Chondrocyte (in vitro differentiated cells): ENCODE data around the gene GAPT. TPM values are rescaled to one million over a fixed set of nuclear protein-coding genes. Genes with fewer than 3 reads are reported as not detected.

Experiments
- DNase-seq: peaks from one replicate; pipeline ENCODE4 v3.0.0; 2021; ENCODE audit warnings: mixed read lengths, low spot score
- H3K27ac Mint-ChIP-seq: one replicate; pipeline ENCODE4 v1.8.0; 2021; ENCODE audit warnings: mild to moderate bottlenecking, moderate library complexity, mixed read lengths; ENCODE audit not compliant: unreplicated experiment
- H3K27me3 Mint-ChIP-seq: 2 replicates; pipeline ENCODE4 v1.8.0; 2021; ENCODE audit warnings: low read depth, mixed read lengths
- H3K36me3 Mint-ChIP-seq: 2 replicates; pipeline ENCODE4 v1.8.0; 2021; ENCODE audit warnings: low read depth, mixed read lengths
- H3K4me1 Mint-ChIP-seq: 2 replicates; pipeline ENCODE4 v1.8.0; 2021; ENCODE audit warnings: low read depth, mild to moderate bottlenecking, mixed read lengths
- H3K4me3 Mint-ChIP-seq: one replicate; pipeline ENCODE4 v1.8.0; 2021; ENCODE audit warnings: mild to moderate bottlenecking, moderate library complexity, mixed read lengths; ENCODE audit not compliant: unreplicated experiment
- H3K9me3 Mint-ChIP-seq: 2 replicates; pipeline ENCODE4 v1.8.0; 2021; ENCODE audit warnings: low read depth, mixed read lengths
- CTCF ChIP-seq: fragments of 200-600 bp; sonication (generic); IDR thresholded peaks from 2 replicates; pipeline ENCODE4 v1.5.0; 2021; ENCODE audit warnings: antibody characterized with exemption, mild to moderate bottlenecking, moderate library complexity
- total RNA-seq: library from RNA; stranded (reverse); gene quantifications from 3 replicates; pipeline ENCODE4 v1.2.1, GENCODE V29; 2021

The GAPT gene
- total RNA-seq, 1 donor from 2014 or later: not detected

DNA sequence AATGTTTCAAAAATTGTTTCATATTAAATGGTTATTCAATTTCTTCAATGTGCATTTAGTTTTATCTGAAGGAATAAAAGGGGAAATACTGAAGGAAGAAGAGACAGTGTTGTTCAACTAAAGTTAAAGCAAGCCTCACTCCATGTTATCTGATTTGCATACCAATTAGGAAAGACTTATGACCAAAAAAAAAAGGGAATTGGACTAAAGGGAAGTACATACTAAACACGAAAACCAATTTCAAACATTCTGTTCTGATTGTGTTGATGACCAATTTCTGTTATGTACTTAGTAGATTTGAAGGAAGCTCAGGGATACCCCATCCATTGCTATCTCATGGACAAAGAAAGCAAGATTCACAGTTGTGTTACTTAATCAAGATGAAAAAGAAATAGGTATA lies 4.9 kb upstream of the GAPT start:
- H3K4me1 Mint-ChIP-seq: no peaks in the 10 kb centered on the region
- no peaks in the 10 kb centered on the region for H3K36me3 Mint-ChIP-seq
- no peak for DNase-seq
- H3K9me3 Mint-ChIP-seq: no peaks in the 10 kb centered on the region
- H3K4me3 Mint-ChIP-seq: no peak overlapping the region
- H3K27ac Mint-ChIP-seq: no peak overlapping the region
- peaks cover 31% of the 10 kb centered on the region for H3K27me3 Mint-ChIP-seq
- no peak for TF ChIP-seq CTCF

- Mint-ChIP-seq H3K27ac (no peak overlapping the region), H3K4me3 (no peak overlapping the region)
Observed at GRCh38 chr5:58490402-58491050, 709 bp upstream of the GAPT start.

DNA sequence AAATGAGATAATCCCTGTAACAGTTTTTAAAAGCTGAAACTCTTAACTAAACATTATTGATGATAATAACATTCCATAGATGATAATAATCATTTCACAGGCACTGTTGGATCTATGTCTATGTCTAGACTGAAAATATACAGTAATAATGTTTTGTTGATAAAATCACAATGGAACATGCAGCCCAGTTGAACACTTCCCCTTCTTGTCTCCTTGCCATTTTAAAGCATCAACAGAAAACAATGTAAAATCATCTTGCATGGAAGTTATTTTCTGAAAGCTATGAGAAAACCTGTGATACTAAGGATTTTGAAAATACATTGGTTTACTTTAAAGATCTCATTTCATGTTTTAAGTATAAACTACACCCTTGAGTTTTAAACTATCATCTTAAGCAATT lies 1.9 kb downstream of the GAPT start:
- Mint-ChIP-seq H3K4me1 (no peaks in the 10 kb centered on the region), H3K27ac (no peak overlapping the region), H3K4me3 (no peak overlapping the region), H3K27me3 (peaks cover 29% of the 10 kb centered on the region), H3K36me3 (no peaks in the 10 kb centered on the region), H3K9me3 (no peaks in the 10 kb centered on the region)
- no peak for DNase-seq
- no peak for TF ChIP-seq CTCF

More at GRCh38 chr5:58490402-58491050, 709 bp upstream of the GAPT start:
- TF ChIP-seq CTCF: no peak
- Mint-ChIP-seq H3K4me1 (no peaks in the 10 kb centered on the region), H3K36me3 (no peaks in the 10 kb centered on the region), H3K27me3 (peaks cover 28% of the 10 kb centered on the region), H3K9me3 (no peaks in the 10 kb centered on the region)
- no peak for DNase-seq

GRCh38 chr5:58496488-58496887 lies 5.3 kb downstream of the GAPT start:
- no peaks in the 10 kb centered on the region for H3K4me1 Mint-ChIP-seq
- peak; percentile 44 for TF ChIP-seq CTCF
- H3K27ac Mint-ChIP-seq: no peak overlapping the region
- no peak overlapping the region for H3K4me3 Mint-ChIP-seq
- H3K9me3 Mint-ChIP-seq: no peaks in the 10 kb centered on the region
- no peaks in the 10 kb centered on the region for H3K36me3 Mint-ChIP-seq
- peaks cover 15% of the 10 kb centered on the region for H3K27me3 Mint-ChIP-seq
- DNase-seq: no peak

DNA sequence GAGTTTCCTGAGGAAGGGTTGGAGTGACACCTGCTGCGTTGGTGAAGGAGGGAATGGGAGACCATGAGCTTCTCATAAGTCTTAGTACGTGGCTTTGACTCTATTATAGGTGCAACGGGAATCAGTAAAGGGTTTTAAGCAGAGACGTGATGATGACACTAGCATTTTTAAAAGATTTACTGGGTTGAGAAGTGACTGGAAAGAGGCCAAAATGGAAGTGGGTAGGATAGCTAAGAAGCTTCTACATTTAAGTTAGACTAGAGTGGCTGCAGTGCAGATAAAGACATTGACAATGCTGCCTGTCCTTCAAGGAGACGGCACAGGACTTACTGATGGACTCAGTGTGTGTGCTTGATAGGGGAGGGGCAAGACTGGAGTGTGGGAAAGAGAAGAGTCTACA lies 6.2 kb downstream of the GAPT start:
- no peak for DNase-seq
- no peak overlapping the region for H3K27ac Mint-ChIP-seq
- H3K27me3 Mint-ChIP-seq: peaks cover 15% of the 10 kb centered on the region
- no peaks in the 10 kb centered on the region for H3K9me3 Mint-ChIP-seq
- H3K4me3 Mint-ChIP-seq: no peak overlapping the region
- TF ChIP-seq CTCF: no peak
- no peaks in the 10 kb centered on the region for H3K36me3 Mint-ChIP-seq
- no peaks in the 10 kb centered on the region for H3K4me1 Mint-ChIP-seq
